22Rv1 (cell line): ENCODE results near the gene AADACL4.

Experiments
- H3K27ac ChIP-seq: fragments of 450-650 bp; 2 replicates; pipeline ENCODE4 v1.5.1; 2017
- CTCF ChIP-seq: fragments of 450-650 bp; IDR thresholded peaks from 2 replicates; pipeline ENCODE4 v1.5.1; 2017; ENCODE audit warnings: mild to moderate bottlenecking
- ZFX ChIP-seq: fragments of 450-650 bp; IDR thresholded peaks from 2 replicates; pipeline ENCODE4 v1.6.1; 2017; ENCODE audit warnings: antibody characterized with exemption, borderline replicate concordance

AADACL4 gene

GRCh38 chr1:12599657-12600056, 44.2 kb upstream of the AADACL4 start:
- no peak overlapping the region for H3K27ac ChIP-seq
- no peak for TF ChIP-seq CTCF
- no peak for TF ChIP-seq ZFX

- TF ChIP-seq ZFX, result no peak
- no peak for TF ChIP-seq CTCF
- no peak overlapping the region for H3K27ac ChIP-seq
Observed at GRCh38 chr1:12600335-12600734, 43.5 kb upstream of the AADACL4 start.

GRCh38 chr1:12600880-12601633, 42.8 kb upstream of the AADACL4 start:
- TF ChIP-seq ZFX, result no peak
- TF ChIP-seq CTCF, result peak; percentile 78
- H3K27ac ChIP-seq, result no peak overlapping the region

GRCh38 chr1:12601700-12602658, 41.9 kb upstream of the AADACL4 start:
- TF ChIP-seq ZFX, result no peak
- no peak for TF ChIP-seq CTCF
- no peak overlapping the region for H3K27ac ChIP-seq

GRCh38 chr1:12602659-12603024, 41.2 kb upstream of the AADACL4 start:
- H3K27ac ChIP-seq, result no peak overlapping the region
- TF ChIP-seq CTCF (no peak), ZFX (no peak)

- no peak overlapping the region for H3K27ac ChIP-seq
- TF ChIP-seq CTCF (no peak), ZFX (no peak)
Observed at GRCh38 chr1:12603224-12603623, 40.7 kb upstream of the AADACL4 start.
